GM18505 (cell line): ENCODE measurements around the gene PDCD7.
"Not testable (repeated sequence)": the region's sequence is repeated elsewhere in the genome, so short reads cannot be mapped to it uniquely, and the experiment has no call there.

ENCODE experiments used
- ATAC-seq: cut with Tn5 transposase; IDR thresholded peaks from one replicate; pipeline ENCODE4 v1.9.1; 2021; ENCODE audit not compliant: unreplicated experiment
- POLR2A ChIP-seq: IDR thresholded peaks from 4 replicates; pipeline ENCODE4 v1.6.1; 2011; ENCODE audit warnings: borderline replicate concordance; ENCODE audit not compliant: insufficient read depth, insufficient read length; ENCODE audit errors: extremely low read depth

The PDCD7 gene

DNA sequence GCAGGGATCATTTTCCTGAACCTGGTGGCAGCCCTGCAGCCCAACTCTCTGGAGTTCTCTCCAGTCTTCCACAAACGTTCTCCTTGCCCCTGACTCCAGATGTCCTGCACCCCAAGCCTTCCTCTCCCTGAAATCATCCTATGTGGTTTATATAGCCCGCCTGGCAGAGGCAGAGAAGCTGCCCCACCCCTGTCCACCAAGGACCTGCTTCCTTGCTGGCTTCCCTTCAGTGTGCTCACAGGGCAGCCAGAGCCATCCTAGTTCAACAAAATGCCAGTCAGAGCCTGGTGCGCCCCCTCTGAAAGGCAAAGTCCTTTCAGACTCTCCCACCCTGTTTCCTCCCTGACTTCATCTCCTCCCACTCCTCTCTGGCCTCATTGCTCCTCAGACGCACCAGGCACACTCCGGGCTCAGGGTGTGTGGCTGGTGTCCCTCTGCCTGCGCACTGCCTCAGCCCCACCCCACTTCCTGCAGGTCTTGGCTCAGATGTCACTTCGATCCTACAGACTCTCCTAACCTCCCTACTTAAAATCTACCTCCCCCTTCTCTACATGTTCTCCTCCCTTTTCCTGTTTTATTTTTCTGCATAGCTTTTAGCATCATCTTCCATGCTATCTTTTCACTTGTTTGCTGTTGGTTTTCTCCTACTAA is 51.2 kb downstream of the PDCD7 start:
- no peak for ATAC-seq
- no peak for TF ChIP-seq POLR2A

DNA sequence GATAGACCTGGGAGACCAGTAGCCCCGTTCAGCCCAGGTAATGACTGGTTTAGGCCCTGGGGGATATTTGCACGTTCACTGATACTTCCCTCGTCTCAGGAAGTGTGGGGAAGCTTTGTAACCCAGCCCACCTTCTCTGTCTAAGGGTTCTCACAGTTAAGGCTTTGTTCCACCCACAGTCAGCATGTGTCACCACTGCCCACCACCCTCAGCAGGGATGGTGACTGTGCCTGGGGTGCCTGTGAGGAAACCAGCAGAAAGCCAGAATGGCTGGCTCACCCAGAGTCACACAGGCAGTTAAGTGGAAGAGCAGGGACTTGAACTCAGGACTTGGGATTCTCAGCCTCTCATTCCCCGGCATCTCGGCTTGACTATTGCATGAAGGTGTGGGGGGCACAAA is 51.9 kb downstream of the PDCD7 start:
- no peak for TF ChIP-seq POLR2A
- no peak for ATAC-seq

DNA sequence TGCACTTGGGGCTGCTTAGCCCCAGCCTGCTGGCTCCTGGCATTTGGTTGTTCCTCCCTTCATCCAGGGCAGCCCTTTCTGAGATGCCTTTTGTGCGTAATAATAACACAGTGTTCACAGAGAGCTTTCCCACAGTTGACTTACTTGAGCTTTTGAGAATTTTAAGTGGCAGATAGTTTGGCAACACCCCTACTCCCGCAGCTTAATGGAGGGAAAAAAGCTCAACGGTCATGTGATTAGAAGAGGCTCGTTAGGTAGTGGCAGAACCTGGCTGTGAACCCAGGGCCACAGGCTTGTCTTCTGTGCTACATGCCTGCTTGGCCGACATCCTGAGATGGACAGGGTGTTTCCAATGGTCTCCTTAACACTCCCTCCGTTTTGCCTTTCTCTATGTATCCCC is 52.3 kb downstream of the PDCD7 start:
- no peak for ATAC-seq
- TF ChIP-seq POLR2A: no peak

GRCh38 chr15:65079580-65079979 is 54.0 kb downstream of the PDCD7 start:
- ATAC-seq: no peak
- no peak for TF ChIP-seq POLR2A

GRCh38 chr15:65077981-65078352 is 55.6 kb downstream of the PDCD7 start:
- TF ChIP-seq POLR2A: no peak
- ATAC-seq: no peak

DNA sequence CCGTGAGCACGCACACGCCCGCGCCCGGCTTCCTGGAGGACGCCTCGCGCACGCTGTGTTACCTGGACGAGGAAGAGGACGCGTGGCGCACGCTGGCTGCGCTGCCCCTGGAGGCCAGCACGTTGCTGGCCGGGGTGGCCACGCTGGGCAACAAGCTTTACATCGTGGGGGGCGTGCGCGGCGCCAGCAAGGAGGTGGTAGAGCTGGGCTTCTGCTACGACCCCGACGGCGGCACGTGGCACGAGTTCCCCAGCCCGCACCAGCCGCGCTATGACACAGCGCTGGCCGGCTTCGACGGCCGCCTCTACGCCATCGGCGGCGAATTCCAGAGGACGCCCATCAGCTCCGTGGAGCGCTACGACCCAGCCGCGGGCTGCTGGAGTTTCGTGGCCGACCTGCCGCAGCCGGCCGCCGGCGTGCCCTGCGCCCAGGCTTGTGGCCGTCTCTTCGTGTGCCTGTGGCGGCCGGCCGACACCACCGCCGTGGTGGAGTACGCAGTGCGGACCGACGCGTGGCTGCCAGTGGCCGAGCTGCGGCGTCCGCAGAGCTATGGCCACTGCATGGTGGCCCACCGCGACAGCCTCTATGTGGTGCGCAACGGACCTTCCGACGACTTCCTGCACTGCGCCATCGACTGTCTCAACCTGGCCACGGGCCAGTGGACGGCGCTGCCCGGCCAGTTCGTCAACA is 56.2 kb downstream of the PDCD7 start:
- no peak for TF ChIP-seq POLR2A
- ATAC-seq: no peak

DNA sequence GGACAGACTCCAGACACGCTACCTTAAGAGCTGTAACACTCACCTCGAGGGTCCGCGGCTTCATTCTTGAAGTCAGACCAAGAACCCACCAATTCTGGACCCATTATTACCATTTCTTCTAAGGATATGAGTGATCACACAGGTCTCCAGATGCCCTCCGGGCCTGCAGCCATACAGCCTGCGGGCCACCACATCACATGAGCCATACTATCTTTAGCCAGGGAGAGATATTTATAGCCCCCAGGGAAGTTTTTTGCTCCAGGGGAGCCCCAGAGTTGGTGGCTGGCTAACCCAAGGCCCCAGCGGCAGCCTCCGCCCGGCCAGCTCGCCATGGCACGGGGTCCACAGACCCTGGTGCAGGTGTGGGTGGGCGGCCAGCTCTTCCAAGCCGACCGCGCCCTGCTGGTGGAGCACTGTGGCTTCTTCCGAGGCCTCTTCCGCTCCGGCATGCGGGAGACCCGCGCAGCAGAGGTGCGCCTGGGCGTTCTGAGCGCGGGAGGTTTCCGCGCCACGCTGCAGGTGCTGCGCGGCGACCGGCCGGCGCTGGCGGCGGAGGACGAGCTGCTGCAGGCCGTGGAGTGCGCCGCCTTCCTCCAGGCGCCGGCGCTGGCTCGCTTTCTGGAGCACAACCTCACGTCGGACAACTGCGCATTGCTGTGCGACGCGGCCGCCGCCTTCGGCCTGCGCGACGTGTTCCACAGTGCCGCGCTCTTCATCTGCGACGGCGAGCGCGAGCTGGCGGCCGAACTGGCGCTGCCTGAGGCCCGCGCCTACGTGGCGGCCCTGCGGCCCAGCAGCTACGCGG is 56.9 kb downstream of the PDCD7 start, which contains the start of gene KBTBD13:
TSS of gene KBTBD13 (plus strand) at position 261 of the 805 bp plus-strand sequence. CDS start at position 331, 70 bp downstream.
- ATAC-seq: no peak
- no peak for TF ChIP-seq POLR2A

- ATAC-seq: not testable (repeated sequence)
These were observed 57.8 kb downstream of the PDCD7 start for GRCh38 chr15:65075607-65076395.

DNA sequence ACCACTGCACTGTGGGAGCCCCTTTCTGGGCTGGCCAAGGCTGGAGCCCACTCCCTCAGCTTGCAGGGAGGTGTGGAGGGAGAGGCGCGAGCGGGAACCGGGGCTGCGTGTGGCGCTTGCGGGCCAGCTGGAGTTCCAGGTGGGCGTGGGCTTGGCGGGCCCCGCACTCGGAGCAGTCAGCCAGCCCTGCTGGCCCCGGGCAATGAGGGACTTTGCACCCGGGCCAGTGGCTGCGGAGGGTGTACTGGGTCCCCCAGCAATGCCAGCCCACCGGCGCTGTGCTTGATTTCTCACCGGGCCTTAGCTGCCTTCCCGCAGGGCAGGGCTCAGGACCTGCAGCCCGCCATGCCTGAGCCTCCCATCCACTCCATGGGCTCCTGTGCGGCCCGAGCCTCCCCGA is 58.7 kb downstream of the PDCD7 start:
- not testable (repeated sequence) for ATAC-seq

GRCh38 chr15:65072617-65073016 is 61.0 kb downstream of the PDCD7 start:
- TF ChIP-seq POLR2A: no peak
- ATAC-seq: no peak

DNA sequence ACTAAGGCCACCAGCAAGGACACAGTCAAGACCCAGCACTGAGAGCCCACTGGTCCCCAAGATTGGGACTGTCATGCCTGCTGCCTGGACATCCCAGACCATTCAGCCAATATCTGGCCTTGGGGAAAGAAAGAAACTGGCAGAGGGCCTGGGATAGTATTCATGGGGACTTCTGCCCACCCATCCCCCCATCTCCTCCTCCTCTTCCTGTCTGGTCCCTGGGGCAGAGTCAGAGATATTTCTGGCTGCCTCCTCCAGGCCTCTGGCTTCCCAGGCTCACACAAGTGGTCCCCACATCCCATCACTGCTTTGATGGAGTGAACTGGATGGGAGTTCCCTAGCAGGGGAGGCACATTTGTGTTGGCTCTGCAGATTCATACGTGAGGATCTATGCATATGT is 61.6 kb downstream of the PDCD7 start:
- no peak for TF ChIP-seq POLR2A
- ATAC-seq: no peak

GRCh38 chr15:65071381-65071811 is 62.2 kb downstream of the PDCD7 start:
- ATAC-seq: no peak

GRCh38 chr15:65069779-65070546 is 63.6 kb downstream of the PDCD7 start:
- no peak for ATAC-seq

More at GRCh38 chr15:65071381-65071811, 62.2 kb downstream of the PDCD7 start:
- TF ChIP-seq POLR2A: no peak

DNA sequence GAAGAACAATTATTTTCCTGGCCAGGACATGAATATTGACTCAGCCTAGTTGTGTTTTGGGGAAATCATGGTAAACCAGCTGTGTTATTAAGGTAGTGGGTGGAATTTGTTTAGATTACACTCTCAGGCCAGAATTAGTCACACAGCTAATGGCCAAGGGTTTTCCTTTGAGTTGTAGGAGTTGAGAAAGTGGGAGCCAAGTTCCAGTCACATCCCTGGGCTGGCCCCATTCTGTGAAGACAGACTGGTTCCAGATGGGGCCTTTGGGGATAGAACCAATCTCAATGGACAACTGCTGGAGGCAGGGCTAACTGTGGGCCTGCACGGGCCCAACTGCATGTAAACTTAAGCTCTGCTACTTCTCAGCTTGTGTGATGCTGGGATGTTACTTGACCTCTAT is 64.4 kb downstream of the PDCD7 start:
- TF ChIP-seq POLR2A: no peak
- ATAC-seq: no peak

More at GRCh38 chr15:65069779-65070546, 63.6 kb downstream of the PDCD7 start:
- TF ChIP-seq POLR2A: no peak
